NCI-H2227 (cell line): Measurements from ENCODE around the gene PYGM.
A peak's percentile ranks its signal among the peaks of the same experiment; 100 is the strongest.

ENCODE experiments used
- DNase-seq: peaks from one replicate; lab custom pipeline; 2025; ENCODE audit not compliant: unreplicated experiment; lab: John Stamatoyannopoulos, UW

Gene PYGM

GRCh38 chr11:64739871-64740270 lies 19.9 kb downstream of the PYGM start:
- no peak for DNase-seq

DNA sequence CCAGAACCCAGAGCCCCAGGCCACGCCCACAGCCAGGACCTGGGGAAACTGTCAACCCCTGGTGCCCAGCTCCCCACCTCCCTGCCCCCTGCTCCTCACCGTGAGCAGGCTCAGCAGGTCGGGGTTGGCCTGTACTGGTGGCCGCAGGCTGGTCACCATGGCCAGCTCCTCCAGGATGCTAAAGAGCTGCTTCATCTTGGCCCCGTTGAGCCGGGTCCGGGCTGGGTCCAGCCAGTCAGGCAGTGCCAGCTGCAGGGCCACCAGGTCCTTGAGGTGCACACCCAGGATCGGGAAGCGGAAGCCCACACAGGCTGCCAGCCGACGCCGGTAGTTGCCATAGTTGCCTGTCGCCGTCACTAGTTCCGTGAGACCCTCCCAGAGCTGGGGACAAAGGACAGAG lies 23.1 kb downstream of the PYGM start:
- no peak for DNase-seq

- DNase-seq, result no peak
Measured at GRCh38 chr11:64735725-64736259, 24.0 kb downstream of the PYGM start.

GRCh38 chr11:64734811-64735724 lies 24.7 kb downstream of the PYGM start:
- no peak for DNase-seq

DNA sequence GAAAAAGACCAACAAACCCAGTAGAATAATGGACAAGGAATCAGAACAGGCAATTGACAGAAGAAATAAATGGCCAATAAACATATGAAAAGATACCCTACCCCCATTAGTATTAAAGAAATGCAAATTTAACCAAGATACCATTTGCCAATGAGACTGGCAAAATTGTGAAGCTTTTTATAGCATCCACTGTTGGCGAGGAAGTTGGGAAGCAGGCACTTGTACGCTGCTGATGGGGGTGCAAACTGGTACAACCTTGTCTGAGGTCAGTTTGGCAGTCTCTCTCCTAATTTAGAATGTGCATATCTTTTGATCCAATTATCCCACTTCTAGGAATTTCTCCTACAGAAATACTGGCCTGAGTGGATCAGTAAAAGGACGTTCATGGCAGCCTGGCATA lies 28.2 kb downstream of the PYGM start:
- no peak for DNase-seq

DNA sequence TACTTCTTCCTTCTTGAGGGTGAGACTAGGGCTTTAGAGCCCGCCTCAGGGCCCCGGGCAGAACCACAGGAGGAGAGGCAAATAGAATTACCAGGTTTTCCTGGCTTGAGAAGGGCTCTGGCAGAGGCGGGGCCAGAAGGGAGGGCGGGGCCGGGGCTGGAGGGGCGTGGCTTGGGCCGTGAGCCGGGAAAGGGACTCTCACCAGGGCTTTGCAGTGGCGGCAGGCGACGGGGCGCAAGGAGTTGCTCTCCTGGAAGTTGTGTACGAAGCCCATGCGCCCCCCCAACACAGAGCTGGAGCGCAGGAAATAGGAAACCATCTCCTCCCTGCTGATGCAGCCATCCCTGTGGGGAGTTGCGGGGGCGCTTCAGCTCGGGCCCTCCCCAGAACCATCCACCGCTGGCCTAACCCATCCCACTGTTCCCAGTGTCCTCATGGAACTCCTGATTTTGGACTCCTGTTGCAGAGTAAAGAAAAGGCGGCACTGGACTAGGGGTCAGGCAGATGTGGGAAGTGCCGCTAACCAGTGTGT lies 29.9 kb downstream of the PYGM start:
- no peak for DNase-seq

DNA sequence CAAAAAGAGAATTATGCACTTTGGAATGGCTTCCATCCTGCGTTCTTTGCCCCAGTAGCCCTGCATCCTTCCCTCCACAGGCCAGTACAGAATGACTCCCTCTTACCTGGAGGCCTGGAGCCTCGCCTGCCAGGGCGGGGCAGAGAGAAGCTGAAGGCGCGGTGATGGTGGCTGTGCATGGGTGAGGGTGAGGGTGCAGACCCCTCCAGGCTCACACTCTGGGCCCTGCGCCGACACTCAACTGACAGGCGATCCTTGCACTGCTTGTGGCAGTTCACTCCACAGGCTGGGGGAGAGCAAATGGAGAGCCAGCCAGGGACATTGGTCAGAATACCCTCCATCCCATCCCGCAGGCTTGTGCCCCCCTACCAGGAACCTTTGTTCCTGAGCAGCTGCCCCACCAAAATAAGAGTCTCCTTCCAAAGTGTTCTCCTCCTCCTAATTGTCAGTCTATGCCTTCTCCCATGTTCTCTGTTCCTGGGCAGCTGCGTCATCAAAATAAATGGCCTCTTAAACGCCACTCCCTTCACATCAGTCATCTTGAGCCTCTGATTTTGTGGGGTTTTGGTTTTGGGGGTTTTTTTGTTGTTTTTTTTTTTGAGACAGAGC lies 30.9 kb downstream of the PYGM start:
- no peak for DNase-seq

- no peak for DNase-seq
Measured at GRCh38 chr11:64726867-64727530, 32.8 kb downstream of the PYGM start.

GRCh38 chr11:64726211-64726641 lies 33.5 kb downstream of the PYGM start:
- DNase-seq, result peak; percentile 45

GRCh38 chr11:64724863-64725532 lies 34.8 kb downstream of the PYGM start:
- DNase-seq, result peak; percentile 39

GRCh38 chr11:64723907-64724862 lies 35.6 kb downstream of the PYGM start:
- no peak for DNase-seq

DNA sequence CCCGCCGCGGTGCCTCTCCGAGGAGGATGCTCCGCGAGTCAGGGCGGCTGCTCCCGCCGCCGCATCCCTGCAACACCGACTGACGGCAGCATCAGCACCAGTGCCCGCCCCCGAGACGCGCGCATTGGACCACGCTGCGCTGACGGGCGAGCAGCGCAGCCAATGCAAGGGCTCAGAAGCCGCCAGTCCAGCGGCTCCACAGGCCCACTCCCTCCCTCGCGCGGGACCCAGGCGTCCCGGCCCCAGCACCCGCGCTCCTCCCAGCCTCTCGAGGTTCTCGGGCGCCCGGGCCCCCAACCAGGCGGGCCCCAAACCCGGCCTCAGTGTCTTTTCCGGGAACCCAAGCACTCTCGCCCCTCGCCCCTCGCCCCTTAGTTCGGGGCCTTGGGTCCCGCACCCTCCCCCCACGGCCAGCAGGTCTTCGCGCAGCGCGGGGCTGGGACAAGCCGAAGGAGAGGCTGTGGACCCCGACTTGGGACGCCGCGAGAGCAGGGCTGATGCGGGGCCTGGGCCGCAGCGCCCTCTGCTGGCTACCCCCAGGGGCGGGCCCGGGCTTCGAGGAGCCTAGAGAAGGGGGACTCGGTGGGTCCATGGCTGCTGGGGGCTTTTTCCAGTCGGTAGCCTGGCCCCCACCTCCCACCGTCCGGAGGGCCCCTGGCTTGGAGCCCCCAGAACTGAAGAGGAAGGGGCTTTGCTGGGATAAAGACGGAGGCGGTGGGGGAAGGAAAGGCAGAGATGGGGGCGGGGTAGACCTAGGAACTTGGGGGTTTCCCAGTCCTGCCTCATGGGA lies 36.5 kb downstream of the PYGM start, which contains the start of gene NRXN2:
Gene NRXN2 (minus strand): TSS at position 81 of the 790 bp plus-strand sequence. CDS start 9,498 bp downstream, outside the sequence.
- DNase-seq, result peak; percentile 96

DNA sequence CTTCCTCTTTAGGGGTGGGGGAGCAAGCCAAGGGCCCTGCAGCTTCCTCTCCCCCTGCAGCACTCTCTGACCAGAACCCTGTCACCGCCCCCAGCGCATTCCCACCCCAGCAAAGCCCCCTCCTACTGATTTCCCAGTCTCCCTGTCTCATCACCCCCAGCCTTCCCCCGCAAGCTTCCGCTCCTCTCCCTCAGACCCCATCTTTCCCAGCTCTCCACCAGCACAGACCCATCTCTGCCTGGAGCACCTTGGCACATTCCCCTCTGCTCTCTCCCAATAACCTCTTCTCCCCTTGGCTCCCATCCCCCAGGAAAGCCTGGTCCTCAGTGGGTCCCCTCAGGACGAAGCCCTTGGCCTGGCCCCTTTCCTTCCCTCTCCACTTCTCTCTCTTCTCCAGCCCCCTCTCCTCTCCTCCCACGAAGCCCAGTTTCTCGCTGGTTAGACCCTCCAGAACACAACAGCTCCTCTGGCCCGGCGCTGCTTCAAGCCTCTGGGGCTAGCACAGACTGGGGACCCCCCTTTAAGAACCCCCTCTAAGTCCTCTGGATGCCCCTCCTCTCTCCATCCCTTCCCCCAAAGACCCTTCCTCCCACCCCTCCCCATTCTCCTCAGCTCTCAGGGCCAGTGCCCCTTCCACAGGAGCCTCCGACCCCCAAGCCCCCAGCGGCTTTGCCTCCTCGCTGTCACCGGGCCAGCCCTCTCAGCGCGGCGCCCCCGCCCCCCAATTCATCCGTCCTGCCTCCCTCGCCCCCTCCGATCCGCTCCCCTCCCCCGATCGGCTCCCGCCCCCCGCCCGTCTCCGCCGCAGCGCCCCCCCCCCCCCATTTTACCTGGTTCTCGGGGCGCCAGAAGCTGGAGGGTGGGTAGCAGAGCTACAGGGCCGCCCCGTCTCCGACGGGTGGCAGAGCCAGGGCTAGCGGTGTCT lies 37.4 kb downstream of the PYGM start:
- DNase-seq, result no peak

GRCh38 chr11:64721359-64721699 lies 38.4 kb downstream of the PYGM start:
- DNase-seq, result no peak

DNA sequence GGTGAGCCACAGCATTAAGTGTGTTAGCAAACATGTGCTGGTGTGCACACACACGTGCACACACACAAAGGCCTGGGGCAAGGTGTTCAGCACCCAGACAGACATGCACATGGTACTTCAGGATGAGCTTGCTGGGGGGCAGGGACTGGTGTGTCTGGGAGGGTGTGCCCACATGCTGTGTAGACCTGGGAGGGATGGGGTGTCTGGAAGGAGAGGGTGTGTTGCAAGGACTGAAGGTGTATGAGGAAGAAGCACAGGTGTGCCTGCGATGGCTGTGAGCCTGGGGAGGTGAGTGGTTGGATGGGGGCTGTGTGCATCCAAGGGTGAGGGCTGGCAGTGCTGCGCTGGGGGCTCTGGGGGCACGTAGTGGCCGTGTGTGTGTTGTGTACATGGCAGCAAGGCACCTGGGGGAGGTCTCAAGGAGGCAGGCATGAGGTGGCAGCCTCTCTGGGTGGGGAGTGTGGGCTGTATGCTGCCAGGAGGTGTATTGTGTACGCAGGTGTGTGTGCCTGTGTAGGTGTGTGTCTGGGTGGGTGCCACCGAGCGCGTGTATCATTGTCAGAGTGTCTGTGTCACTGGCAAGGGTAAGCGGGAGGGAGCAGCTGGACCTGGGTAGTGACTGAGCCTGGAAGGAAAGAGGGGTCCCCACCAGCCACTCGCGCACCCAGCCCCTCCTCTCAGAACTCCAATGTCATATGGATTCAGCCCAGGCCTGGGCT lies 39.0 kb downstream of the PYGM start:
- no peak for DNase-seq

GRCh38 chr11:64720167-64720566 lies 39.6 kb downstream of the PYGM start:
- DNase-seq, result no peak

GRCh38 chr11:64719406-64719805 lies 40.4 kb downstream of the PYGM start:
- no peak for DNase-seq
